ENCODE data around the gene MMP24OS.
A peak's percentile ranks its signal among the peaks of the same experiment; 100 is the strongest.

MMP24OS gene

DNA sequence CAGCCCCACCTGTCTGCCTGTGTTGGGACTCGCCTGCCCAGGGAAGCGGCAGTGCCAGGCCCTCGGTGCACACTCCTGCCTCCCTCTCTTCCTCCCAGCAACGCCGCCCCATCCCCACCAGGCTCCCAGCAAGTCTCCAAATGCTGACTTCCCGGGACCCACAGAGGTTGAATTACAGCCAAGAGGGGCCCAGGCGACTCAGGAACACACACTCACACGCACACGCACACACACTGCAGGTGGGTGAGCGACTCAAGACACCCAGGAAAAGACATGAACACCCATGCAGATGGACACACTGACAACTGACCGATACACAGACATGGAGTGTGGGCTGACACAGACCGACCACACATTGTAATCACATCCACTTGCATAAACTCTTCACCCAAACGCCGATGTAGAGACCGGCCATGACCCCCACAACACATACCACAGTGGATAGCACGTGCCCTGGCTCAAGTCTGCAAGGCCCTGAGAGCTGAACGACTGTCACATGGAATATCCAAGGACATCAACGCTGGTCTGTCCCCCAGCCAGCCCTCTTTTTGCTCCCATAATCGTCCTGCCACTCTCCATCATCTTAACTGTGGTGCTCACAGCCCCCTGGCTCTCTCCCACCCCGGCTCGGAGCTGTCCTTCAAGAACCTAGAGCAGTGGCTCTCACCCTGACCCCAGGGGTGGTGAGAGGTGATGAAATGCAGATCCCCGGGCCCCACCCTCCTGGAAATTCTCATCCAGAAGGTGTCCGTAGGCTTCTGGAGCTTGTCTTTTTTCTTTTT lies 14.8 kb upstream of the MMP24OS start:
- no peaks in the 10 kb centered on the region for H3K36me3 ChIP-seq (ENCODE audit: insufficient read depth, low read length)
- peaks cover 24% of the 10 kb centered on the region for H3K27me3 ChIP-seq (ENCODE audit: insufficient read depth, low read length)
- H3K4me3 ChIP-seq (ENCODE audit: low read length): no peak overlapping the region
- H2AFZ ChIP-seq (ENCODE audit: low read depth, low read length): no peak overlapping the region
- no peaks in the 10 kb centered on the region for H3K4me1 ChIP-seq (ENCODE audit: insufficient read depth, low read length)
- no peaks in the 10 kb centered on the region for H3K9me3 ChIP-seq (ENCODE audit: low read length)

DNA sequence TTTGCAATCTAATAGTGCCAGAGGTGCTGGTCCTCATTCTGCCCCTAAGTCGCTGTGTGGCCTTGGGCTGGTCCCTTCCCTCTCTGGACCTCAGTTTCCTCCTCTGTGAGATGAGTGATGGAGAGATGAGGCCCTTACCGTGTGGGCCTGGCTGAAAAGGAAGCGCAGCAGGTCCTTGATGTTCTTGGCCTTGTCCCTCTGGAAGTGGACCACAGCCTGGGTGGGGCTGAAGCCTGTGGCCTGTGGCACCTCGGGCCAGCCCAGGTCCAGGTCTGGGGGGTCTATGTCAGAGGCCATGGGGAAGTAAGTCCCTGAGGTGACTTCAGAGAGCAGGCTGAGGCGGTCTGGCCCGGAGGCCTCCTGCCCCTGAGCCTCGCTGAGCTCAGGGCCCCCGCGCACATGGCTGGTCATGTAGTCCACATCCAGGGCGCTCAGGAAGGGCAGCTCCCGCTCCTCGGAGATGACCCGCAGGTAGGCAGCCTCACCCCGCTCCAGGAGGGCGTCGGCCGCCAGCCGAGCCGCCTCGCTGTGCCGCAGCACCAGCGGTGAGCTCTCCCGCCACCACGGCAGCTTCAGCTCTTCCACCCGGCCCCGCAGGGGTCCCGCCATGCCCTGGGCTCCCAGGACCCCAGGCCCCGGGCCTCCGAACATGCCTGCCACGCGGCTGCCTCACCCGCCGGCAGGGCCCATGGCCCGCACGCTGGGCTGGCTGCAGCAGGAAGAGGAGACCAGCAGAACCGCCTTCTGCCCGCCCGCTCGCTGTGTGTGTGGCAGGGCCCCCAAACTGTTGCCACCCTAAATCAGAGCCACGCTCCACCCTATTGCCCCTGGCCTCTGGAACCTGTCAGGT lies 14.0 kb upstream of the MMP24OS start, which contains the start of gene FAM83C:
TSS of gene FAM83C (minus strand) at position 772 of the 850 bp plus-strand sequence. CDS start at position 651, 121 bp downstream.
- Histone ChIP-seq H3K36me3 (ENCODE audit: insufficient read depth, low read length) (no peaks in the 10 kb centered on the region), H2AFZ (ENCODE audit: low read depth, low read length) (no peak within 1 kb of the TSS), H3K4me1 (ENCODE audit: insufficient read depth, low read length) (no peaks in the 10 kb centered on the region), H3K4me3 (ENCODE audit: low read length) (no peak within 1 kb of the TSS), H3K27me3 (ENCODE audit: insufficient read depth, low read length) (peaks cover 24% of the 10 kb centered on the region), H3K9me3 (ENCODE audit: low read length) (no peaks in the 10 kb centered on the region)

DNA sequence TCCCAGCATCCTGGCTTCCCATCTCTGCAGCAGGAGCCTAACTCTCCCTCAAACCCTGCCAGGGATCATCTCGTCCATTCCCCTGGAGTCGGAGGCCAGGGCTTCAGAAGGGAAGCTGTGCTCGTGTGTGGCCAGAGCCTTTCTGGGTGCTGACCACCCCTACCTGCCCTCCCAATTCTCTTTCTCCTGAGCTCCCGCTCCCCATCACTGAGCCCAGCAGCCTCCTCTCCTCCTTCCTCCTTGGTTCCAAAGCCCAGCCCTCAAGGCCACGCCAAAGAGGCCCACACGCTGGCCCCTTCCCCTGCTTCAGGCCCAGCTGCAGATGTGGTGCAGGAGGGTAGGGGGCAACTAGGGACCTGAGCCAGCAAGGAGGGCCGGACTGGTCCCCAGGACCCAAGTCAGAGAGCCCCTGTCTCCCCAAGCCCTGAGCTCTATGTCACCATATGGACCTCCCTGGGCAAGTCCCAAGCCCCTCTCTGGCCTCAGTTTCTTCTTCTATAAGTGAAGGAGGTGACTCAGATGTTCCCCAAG lies 13.0 kb upstream of the MMP24OS start:
- no peaks in the 10 kb centered on the region for H3K36me3 ChIP-seq (ENCODE audit: insufficient read depth, low read length)
- no peak overlapping the region for H2AFZ ChIP-seq (ENCODE audit: low read depth, low read length)
- H3K4me3 ChIP-seq (ENCODE audit: low read length): no peak overlapping the region
- H3K27me3 ChIP-seq (ENCODE audit: insufficient read depth, low read length): peaks cover 24% of the 10 kb centered on the region
- no peaks in the 10 kb centered on the region for H3K4me1 ChIP-seq (ENCODE audit: insufficient read depth, low read length)
- no peaks in the 10 kb centered on the region for H3K9me3 ChIP-seq (ENCODE audit: low read length)

DNA sequence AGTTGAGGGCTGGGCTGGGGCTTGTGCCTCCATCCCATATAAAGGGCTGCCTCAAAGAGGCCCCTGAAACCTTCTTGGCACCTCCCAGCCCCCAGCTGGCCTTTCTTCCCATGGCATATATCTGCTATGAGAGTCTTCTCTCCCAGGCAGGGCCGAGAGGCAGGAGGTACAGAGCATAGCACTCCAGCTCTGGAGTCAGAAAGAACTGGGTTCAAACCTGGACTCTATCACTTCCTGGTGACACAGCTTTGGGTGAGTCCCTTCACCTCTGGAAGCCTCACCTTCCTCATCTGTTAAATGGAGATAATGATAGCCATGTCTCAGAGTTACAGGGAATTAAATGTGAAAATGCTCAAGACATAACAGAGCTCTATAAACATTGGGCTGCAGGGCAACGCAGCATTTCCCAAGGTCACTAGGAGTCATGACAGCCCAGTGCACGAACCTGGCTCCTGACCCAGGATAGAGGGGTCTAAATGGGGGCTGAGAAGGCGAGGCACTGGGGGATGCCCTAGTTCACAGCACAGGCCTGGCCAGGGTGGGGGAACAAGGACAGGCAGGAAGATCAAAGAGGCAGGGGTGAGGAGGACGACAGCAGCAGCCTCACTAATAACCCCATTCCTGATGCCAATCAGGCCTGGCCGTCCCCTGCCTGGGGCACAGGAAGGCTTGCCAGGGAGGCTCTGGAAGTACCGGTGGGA lies 12.4 kb upstream of the MMP24OS start:
- Histone ChIP-seq H2AFZ (ENCODE audit: low read depth, low read length) (no peak overlapping the region), H3K4me1 (ENCODE audit: insufficient read depth, low read length) (no peaks in the 10 kb centered on the region), H3K9me3 (ENCODE audit: low read length) (no peaks in the 10 kb centered on the region), H3K36me3 (ENCODE audit: insufficient read depth, low read length) (no peaks in the 10 kb centered on the region), H3K27me3 (ENCODE audit: insufficient read depth, low read length) (peaks cover 24% of the 10 kb centered on the region), H3K4me3 (ENCODE audit: low read length) (no peak overlapping the region)

DNA sequence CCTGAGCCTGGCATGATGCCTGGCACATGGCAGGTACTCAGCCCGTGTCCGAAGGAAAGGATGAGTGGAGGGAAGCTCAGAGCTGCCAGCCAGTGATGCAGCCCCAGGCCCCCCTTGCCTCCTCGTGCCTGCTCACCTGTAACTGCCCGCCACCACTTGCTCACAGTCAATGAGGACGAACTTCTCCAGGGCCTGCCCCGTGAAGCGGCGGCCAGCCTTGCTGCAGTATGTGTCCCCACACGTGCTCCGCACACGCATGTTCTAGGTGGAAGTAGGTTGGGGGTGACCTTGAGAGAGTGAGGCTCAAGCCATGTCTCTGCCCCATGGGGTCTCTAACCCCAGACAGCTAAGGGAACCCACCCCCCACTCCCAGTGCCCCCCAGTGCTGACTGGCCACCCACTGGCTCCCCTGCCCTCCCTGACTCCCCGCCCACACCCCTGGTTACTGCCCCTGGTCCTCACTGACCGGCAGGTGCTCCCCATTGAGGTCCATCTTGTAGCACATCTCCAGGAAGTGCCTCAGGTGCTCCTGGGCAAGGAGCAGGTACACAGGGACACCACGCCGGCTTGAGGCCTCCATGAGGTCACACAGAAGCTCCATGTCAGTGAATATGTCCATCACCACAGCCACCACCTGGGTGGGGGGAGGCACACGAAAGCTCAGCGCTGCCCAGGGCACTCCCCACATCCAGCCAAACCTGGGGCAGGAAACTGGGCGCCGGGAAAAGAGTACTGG lies 10.6 kb upstream of the MMP24OS start:
- H3K36me3 ChIP-seq (ENCODE audit: insufficient read depth, low read length): no peaks in the 10 kb centered on the region
- H3K4me3 ChIP-seq (ENCODE audit: low read length): no peak overlapping the region
- H3K27me3 ChIP-seq (ENCODE audit: insufficient read depth, low read length): peaks cover 19% of the 10 kb centered on the region
- peaks cover 8% of the 10 kb centered on the region for H3K4me1 ChIP-seq (ENCODE audit: insufficient read depth, low read length)
- H2AFZ ChIP-seq (ENCODE audit: low read depth, low read length): no peak overlapping the region
- H3K9me3 ChIP-seq (ENCODE audit: low read length): no peaks in the 10 kb centered on the region

DNA sequence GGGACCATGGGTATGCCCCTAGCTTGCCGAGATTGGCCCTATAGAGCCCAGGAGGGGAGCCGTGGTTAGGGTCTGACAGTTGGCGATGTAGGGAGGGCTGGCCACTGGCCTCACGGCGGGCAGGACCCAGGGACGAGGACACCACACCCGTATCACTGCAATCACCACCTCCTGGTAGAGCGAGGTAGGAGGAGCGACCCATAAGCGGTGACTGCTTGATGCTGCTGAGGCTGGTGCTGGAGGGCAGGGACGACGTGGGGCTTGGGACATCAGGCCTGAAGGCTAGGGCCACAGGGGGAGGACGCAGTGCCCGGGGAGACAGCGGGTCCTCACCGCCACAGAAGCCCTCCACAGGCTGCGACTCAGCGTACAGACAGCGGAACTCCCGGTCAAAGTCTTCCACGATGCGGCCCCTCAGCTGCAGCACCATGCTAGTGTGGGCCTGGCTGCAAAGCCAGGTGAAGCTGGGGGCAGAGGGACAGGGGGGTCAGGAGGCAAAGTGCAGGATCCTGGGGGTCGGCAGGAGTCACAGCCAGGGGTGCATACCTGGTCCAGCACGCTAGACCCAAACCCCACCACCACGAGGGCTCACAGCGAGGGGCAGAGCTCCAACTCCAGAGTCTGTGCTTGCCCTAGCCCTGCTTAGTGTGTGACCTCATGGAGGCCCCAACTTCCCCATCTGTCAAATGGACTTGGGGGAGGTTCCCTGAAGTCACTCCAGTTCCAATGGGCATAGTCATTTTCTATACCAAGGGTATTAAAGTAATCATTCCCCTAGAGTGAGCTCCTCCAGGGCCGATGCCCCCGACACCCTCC lies 9.8 kb upstream of the MMP24OS start:
- Histone ChIP-seq H3K4me3 (ENCODE audit: low read length) (no peak overlapping the region), H3K9me3 (ENCODE audit: low read length) (no peaks in the 10 kb centered on the region), H3K27me3 (ENCODE audit: insufficient read depth, low read length) (peaks cover 19% of the 10 kb centered on the region), H2AFZ (ENCODE audit: low read depth, low read length) (no peak overlapping the region), H3K4me1 (ENCODE audit: insufficient read depth, low read length) (peaks cover 12% of the 10 kb centered on the region), H3K36me3 (ENCODE audit: insufficient read depth, low read length) (no peaks in the 10 kb centered on the region)

DNA sequence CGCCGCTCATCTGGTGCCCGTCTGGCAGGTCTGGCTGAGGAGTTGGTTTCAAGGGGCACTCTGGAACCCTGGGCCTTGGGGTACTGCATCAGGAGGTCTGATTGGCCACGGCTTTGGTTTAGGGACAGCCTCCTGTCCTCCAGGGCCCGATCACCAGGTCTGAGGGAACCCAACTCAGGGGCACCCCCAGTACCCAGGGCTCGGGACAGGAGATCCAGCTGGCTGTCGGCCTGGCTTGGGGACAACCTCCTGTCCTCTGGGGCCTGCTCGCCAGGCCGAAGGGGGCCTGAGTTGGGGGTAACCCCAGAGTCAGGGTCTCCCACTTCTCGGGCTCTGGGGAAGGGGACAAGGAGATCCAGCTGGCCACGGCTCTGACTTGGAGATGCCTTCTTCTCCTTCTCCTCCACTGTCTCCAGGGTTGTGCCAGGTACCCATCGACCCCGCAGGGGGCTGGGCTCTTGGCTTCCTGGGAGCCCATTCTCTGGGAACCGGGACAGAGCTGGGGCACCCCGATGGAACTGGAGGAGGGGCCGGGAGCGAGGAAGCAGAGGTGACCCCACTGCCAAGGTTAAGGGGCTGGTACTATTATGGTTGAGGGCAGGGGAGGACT lies 9.1 kb upstream of the MMP24OS start:
- Histone ChIP-seq H3K4me1 (ENCODE audit: insufficient read depth, low read length) (peaks cover 12% of the 10 kb centered on the region), H3K4me3 (ENCODE audit: low read length) (no peak overlapping the region), H2AFZ (ENCODE audit: low read depth, low read length) (no peak overlapping the region), H3K36me3 (ENCODE audit: insufficient read depth, low read length) (peaks cover 2% of the 10 kb centered on the region), H3K27me3 (ENCODE audit: insufficient read depth, low read length) (peaks cover 15% of the 10 kb centered on the region), H3K9me3 (ENCODE audit: low read length) (no peaks in the 10 kb centered on the region)

DNA sequence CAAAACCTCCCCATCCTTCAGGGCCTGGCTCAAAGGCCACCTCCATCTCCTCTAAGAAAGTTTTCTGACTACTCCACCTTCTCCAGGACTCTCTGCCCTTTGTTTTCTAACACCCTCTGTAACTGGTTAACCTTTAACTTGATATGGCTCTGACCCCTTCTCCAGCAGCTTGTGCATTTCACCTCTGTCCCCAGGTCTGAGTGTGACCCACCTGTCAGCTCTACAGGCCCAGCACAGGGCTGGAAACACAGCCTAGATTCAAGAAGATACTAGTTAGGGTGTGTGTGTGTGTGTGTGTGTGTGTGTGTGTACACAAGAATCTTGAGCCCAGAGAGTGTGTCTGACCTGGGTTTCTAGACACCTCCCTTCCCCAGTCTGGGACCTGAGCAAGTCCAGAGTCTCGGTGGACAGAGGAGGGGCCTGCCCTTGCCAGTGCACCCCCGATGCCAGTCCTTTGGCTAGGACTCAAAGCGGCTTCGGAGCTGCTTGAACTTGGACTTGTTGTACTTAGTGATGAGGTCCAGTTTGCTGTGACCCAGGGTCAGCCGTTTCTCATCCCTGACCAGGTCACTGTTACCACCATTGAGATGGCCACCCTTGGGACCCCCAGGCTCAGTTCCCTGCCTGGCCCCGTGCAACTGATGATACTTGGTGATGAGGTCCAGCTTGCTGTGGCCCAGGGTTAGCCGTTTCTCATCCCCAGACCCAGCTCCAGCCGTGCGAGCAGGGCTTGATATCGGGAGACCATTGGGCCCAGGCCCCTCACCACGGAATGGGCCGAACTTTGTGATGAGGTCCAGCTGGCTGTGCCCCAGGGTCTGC lies 8.4 kb upstream of the MMP24OS start:
- H2AFZ ChIP-seq (ENCODE audit: low read depth, low read length): no peak overlapping the region
- no peaks in the 10 kb centered on the region for H3K9me3 ChIP-seq (ENCODE audit: low read length)
- H3K4me1 ChIP-seq (ENCODE audit: insufficient read depth, low read length): peaks cover 12% of the 10 kb centered on the region
- no peak overlapping the region for H3K4me3 ChIP-seq (ENCODE audit: low read length)
- H3K36me3 ChIP-seq (ENCODE audit: insufficient read depth, low read length): peaks cover 5% of the 10 kb centered on the region
- peaks cover 10% of the 10 kb centered on the region for H3K27me3 ChIP-seq (ENCODE audit: insufficient read depth, low read length)

DNA sequence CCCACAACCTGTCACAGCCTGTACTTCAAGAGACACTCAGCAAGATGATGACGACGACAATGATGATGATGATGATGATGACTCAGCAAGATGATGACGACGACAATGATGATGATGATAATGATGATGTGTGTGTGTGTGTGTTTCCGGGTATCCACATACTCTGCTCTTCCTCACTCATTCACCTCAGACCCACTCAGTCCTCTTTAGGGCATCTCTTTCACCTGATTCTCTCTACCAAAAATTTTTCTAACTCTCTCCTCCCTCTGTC lies 7.8 kb upstream of the MMP24OS start:
- peaks cover 12% of the 10 kb centered on the region for H3K4me1 ChIP-seq (ENCODE audit: insufficient read depth, low read length)
- no peak overlapping the region for H2AFZ ChIP-seq (ENCODE audit: low read depth, low read length)
- H3K4me3 ChIP-seq (ENCODE audit: low read length): no peak overlapping the region
- peaks cover 8% of the 10 kb centered on the region for H3K27me3 ChIP-seq (ENCODE audit: insufficient read depth, low read length)
- H3K36me3 ChIP-seq (ENCODE audit: insufficient read depth, low read length): peaks cover 7% of the 10 kb centered on the region
- H3K9me3 ChIP-seq (ENCODE audit: low read length): no peaks in the 10 kb centered on the region

DNA sequence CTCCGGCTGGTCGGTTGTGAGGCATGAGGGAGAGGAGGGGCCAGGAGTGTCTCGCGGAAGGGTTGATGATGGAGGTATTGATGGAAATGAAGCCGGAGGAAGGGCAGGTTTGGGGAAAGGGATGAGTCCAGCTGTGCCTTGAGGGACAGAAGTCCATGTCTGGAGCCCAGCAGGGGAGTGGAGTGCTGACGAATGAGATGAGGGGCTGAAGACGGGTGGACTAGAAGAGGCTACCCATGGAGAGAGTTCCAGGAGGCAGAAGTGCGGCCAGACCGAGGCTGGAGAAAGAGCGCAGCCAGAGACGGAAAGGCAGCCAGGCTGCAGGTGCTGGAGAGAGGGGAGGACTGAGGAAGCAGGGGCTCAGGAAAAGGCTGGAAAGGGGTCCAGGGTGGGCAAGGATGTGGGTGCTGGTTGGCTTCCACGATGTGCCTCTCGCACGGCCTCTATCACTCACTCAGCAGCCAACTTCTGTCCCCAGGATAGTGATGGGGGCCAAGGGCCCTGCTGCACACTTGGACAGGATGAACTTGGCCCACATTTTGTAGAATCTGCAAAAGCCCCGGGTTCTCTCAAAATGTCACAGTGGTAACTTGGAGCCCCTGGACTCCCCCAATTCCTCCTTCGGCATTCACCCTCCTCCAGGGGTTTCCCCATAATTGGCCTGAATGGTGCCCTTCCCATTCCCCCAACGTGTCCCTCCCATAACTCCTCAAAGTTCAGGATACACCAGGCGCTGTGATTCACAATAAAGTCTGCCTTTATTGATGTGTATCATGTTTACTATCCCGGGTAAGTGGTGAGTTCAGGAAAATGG lies 7.3 kb upstream of the MMP24OS start:
- Histone ChIP-seq H3K36me3 (ENCODE audit: insufficient read depth, low read length) (peaks cover 13% of the 10 kb centered on the region), H3K27me3 (ENCODE audit: insufficient read depth, low read length) (peaks cover 3% of the 10 kb centered on the region), H3K4me3 (ENCODE audit: low read length) (peak overlapping the region; percentile 93), H2AFZ (ENCODE audit: low read depth, low read length) (peak overlapping the region; percentile 38), H3K4me1 (ENCODE audit: insufficient read depth, low read length) (peaks cover 12% of the 10 kb centered on the region), H3K9me3 (ENCODE audit: low read length) (no peaks in the 10 kb centered on the region)

All from neuron (in vitro differentiated cells).